Gastrocnemius medialis (tissue), 4 donors: ENCODE results near the gene NXN.

Experiments used
- POLR2A ChIP-seq, 2 donors: fragments of 450-650 bp; IDR thresholded peaks; one replicate each; pipeline ENCODE4 v1.6.1; 2017; ENCODE audit warnings: antibody characterized with exemption in 2 of 2, mild to moderate bottlenecking in 2 of 2, moderate library complexity in 2 of 2
- TF ChIP-seq, protein P1 (sequence below), 5 experiments: fragments of 450-650 bp in 3 of 5; fragments of 200-600 bp in 2 of 5; sonication (generic) in 2 of 5; IDR thresholded peaks in 4 of 5; conservative IDR thresholded peaks in 1 of 5; 1 replicate in 4 of 5; 2 replicates in 1 of 5; pipeline ENCODE4 v1.5.1; 2016 to 2019; ENCODE audit warnings: antibody characterized with exemption in 5 of 5, mild to moderate bottlenecking in 3 of 5, moderate library complexity in 3 of 5

DNA sequence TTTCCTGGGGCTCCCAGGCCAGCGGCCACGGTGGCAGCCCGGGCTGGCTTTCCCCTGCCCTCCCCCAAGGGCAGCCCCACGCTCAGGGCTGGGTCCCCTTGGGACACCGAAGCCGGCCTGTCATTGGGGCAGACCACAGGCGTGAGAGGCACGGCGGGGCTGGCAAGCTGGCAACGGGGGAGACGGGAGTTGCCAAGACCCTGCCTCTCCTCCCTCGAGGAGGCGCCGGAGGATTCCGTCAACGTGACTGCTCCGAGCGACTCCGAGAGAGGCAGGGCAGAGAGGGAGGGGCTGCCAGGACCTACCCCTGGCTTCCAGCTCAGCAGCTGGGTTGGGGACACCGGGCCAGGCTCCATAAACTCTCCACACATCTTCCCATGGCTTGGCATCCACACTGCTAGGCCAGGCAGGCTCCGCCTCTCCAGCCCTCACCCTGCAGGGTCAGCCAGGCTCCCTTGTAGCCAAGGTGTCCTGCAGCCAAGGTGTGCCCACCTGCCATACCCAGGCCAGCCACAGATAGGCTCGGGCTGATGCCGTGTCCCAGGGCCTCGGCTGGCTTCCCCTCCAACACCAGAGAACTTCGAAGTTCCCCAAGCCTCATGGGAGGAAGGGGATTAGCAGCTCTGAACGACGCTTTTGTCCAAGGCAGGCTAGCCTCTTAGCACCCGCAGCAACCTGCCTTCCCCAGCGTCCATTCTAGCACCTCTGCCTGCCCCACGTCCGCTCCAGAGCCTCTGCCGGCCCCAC, 42.9 kb upstream of the NXN start:
- TF ChIP-seq, protein P1, sequence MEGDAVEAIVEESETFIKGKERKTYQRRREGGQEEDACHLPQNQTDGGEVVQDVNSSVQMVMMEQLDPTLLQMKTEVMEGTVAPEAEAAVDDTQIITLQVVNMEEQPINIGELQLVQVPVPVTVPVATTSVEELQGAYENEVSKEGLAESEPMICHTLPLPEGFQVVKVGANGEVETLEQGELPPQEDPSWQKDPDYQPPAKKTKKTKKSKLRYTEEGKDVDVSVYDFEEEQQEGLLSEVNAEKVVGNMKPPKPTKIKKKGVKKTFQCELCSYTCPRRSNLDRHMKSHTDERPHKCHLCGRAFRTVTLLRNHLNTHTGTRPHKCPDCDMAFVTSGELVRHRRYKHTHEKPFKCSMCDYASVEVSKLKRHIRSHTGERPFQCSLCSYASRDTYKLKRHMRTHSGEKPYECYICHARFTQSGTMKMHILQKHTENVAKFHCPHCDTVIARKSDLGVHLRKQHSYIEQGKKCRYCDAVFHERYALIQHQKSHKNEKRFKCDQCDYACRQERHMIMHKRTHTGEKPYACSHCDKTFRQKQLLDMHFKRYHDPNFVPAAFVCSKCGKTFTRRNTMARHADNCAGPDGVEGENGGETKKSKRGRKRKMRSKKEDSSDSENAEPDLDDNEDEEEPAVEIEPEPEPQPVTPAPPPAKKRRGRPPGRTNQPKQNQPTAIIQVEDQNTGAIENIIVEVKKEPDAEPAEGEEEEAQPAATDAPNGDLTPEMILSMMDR (IDR thresholded peaks at IDR 0.05 in 4 of 5, conservative IDR thresholded peaks at IDR 0.05 in 1 of 5) = no peak
- no peak for TF ChIP-seq POLR2A (IDR thresholded peaks at IDR 0.05)
